GM19467 (cell line): ENCODE results near the gene TENM3.

ENCODE experiments used
- ATAC-seq: cut with Tn5 transposase; IDR thresholded peaks from one replicate; pipeline ENCODE4 v1.9.1; 2021; ENCODE audit warnings: mild to moderate bottlenecking, moderate library complexity; ENCODE audit not compliant: unreplicated experiment

TENM3 gene

GRCh38 chr4:182705389-182705788 lies 462.2 kb downstream of the TENM3 start:
- no peak for ATAC-seq

GRCh38 chr4:182711211-182711610 lies 468.0 kb downstream of the TENM3 start:
- ATAC-seq, result no peak

- ATAC-seq, result no peak
These were observed 472.3 kb downstream of the TENM3 start for GRCh38 chr4:182715548-182715947.

- no peak for ATAC-seq
These were observed 473.0 kb downstream of the TENM3 start for GRCh38 chr4:182716192-182716591.

- no peak for ATAC-seq
These were observed 474.8 kb downstream of the TENM3 start for GRCh38 chr4:182717788-182718583.

GRCh38 chr4:182724414-182724813 lies 481.2 kb downstream of the TENM3 start:
- no peak for ATAC-seq

GRCh38 chr4:182729516-182729915 lies 486.3 kb downstream of the TENM3 start:
- no peak for ATAC-seq

GRCh38 chr4:182730791-182731190 lies 487.6 kb downstream of the TENM3 start:
- no peak for ATAC-seq

GRCh38 chr4:182736207-182736606 lies 493.0 kb downstream of the TENM3 start:
- ATAC-seq, result no peak

- no peak for ATAC-seq
These were observed 495.3 kb downstream of the TENM3 start for GRCh38 chr4:182738283-182739047.

GRCh38 chr4:182740256-182740655 lies 497.1 kb downstream of the TENM3 start:
- no peak for ATAC-seq

GRCh38 chr4:182741054-182741453 lies 497.9 kb downstream of the TENM3 start:
- no peak for ATAC-seq

- no peak for ATAC-seq
These were observed 498.7 kb downstream of the TENM3 start for GRCh38 chr4:182741914-182742313.

- ATAC-seq, result no peak
These were observed 500.6 kb downstream of the TENM3 start for GRCh38 chr4:182743815-182744214.

GRCh38 chr4:182745237-182745636 lies 502.0 kb downstream of the TENM3 start:
- ATAC-seq, result no peak

GRCh38 chr4:182746876-182747275 lies 503.7 kb downstream of the TENM3 start:
- ATAC-seq, result no peak

GRCh38 chr4:182748283-182748682 lies 505.1 kb downstream of the TENM3 start:
- ATAC-seq, result no peak

GRCh38 chr4:182748949-182749348 lies 505.7 kb downstream of the TENM3 start:
- no peak for ATAC-seq

- no peak for ATAC-seq
These were observed 506.5 kb downstream of the TENM3 start for GRCh38 chr4:182749667-182750167.

GRCh38 chr4:182752158-182752910 lies 509.1 kb downstream of the TENM3 start:
- ATAC-seq, result no peak

GRCh38 chr4:182754895-182755294 lies 511.7 kb downstream of the TENM3 start:
- ATAC-seq, result no peak
